ENCODE data around the gene ECI1.
A peak's percentile ranks its signal among the peaks of the same experiment; 100 is the strongest.

The ECI1 gene

GRCh38 chr16:2195322-2196161, 55.8 kb downstream of the ECI1 start:
- DNase-seq (ENCODE audit: low read depth) = no peak

- DNase-seq (ENCODE audit: low read depth) = peak; percentile 24
Measured at GRCh38 chr16:2194852-2195321, 56.5 kb downstream of the ECI1 start.

GRCh38 chr16:2194166-2194834, 57.1 kb downstream of the ECI1 start:
- no peak for DNase-seq (ENCODE audit: low read depth)

- DNase-seq (ENCODE audit: low read depth) = no peak
Measured at GRCh38 chr16:2191446-2191706, 60.0 kb downstream of the ECI1 start.

GRCh38 chr16:2190659-2191445, 60.5 kb downstream of the ECI1 start:
- DNase-seq (ENCODE audit: low read depth) = no peak

GRCh38 chr16:2190002-2190658, 61.3 kb downstream of the ECI1 start:
- DNase-seq (ENCODE audit: low read depth) = no peak

All from activated T-helper 1 cell treated with Interleukin-2 at 50 U/mL for 16 hours (primary cell).